Stimulated activated naive CD4-positive, alpha-beta T cell (primary cell): ENCODE measurements around the gene ANKRD34A.
A peak's percentile ranks its signal among the peaks of the same experiment; 100 is the strongest.

Experiments
- DNase-seq, 6 experiments: peaks; one replicate each; lab custom pipeline; 2025; lab: John Stamatoyannopoulos, UW

Gene ANKRD34A

DNA sequence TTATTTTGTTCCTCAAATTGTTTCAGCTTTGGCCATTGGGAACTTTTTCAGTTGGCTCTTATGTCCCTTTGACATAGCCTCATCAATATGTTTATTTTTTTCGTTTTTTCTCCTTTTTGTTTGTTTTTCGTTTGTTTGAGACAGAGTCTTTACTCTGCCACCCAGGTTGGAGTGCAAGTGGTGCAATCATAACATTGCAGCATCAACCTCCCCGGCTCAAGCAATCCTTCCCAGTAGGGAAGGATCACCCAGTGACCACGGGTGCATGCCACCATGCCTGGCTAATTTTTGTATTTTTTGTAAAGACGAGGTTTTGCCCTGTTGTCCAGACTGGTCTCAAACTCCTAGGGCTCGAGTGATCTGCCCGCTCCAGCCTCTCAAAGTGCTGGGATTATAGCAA, 8.2 kb upstream of the ANKRD34A start:
- DNase-seq, result no peak

- DNase-seq, result no peak
Measured at GRCh38 chr1:145967288-145967687, 2.9 kb upstream of the ANKRD34A start.

DNA sequence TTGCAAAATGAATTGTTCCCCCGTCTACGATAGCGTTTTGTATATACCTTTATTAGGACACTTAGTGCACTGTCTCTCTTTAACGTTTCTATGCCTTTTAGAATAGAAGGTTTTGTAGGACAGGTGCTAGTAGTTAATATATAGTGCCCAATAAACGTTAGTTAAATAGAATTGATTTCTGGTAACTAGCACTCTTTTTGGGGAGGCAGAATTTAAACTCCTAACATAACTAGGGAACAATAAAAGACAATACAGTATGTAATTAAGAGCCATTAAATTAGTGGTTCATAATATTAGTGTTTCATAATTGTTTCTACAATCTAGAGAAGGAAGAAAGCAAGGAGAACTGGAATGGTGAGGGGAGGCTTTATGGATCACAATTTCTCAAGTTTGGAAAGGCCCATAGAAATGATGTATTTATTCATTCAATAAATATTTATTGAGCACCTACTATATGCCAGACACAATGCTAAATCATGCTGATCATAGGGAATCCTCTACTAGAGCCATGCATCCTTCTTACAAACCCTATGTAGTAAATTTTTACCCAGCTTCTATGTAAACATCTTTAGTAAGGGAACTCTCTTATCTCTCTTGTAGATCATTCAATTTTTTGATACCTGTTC, 857 bp upstream of the ANKRD34A start:
- no peak for DNase-seq

DNA sequence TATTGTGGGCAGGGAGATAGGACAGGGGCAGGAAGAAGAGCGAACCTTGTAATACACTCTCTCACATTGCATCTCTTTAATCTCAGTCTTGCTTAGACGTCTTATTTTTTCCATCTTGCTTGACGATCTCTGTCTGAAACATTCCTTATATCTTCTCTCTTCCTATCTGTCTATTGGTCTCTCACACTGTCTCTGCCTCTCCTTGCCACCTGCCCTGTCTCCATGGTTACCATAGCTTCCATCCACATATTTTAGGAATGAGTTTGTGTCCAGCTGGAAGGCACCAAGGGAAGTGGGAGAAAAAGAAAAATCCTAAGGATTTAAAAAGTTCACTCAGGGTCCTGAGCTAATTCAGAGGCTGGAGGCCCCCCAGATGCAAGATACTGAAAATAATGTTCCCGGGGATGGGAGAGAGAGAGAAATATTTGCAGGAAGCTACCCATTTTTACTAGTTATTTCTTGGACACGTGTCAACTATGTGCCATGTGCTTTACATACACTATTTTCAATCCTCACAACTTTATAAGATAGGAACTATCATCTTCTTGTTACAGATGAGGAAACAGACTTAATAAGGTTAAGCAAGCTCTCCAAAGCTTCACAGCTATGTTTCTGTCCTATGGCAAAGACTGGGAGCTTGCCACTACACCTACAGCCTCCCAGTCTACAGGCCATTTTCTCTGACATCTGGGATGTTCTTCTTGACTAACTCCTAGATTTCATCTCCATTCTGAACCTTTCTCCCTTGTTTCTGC, 933 bp downstream of the ANKRD34A start:
- DNase-seq, result peak in 1 of 6 experiments; percentile 22

- DNase-seq, result peak in 5 of 6 experiments; percentile 28 to 57 (median 32)
Measured at GRCh38 chr1:145962157-145963102, 1.9 kb downstream of the ANKRD34A start.

GRCh38 chr1:145961425-145962156, 2.8 kb downstream of the ANKRD34A start:
- DNase-seq, result peak in 5 of 6 experiments; percentile 11 to 47 (median 36)

- DNase-seq, result no peak
Measured at GRCh38 chr1:145961109-145961424, 3.3 kb downstream of the ANKRD34A start.

- DNase-seq, result peak; percentile 17 to 68 (median 45)
Measured at GRCh38 chr1:145960468-145961108, 3.8 kb downstream of the ANKRD34A start.

GRCh38 chr1:145959957-145960467, 4.4 kb downstream of the ANKRD34A start:
- no peak for DNase-seq

GRCh38 chr1:145959333-145959732, 5.0 kb downstream of the ANKRD34A start:
- no peak for DNase-seq

DNA sequence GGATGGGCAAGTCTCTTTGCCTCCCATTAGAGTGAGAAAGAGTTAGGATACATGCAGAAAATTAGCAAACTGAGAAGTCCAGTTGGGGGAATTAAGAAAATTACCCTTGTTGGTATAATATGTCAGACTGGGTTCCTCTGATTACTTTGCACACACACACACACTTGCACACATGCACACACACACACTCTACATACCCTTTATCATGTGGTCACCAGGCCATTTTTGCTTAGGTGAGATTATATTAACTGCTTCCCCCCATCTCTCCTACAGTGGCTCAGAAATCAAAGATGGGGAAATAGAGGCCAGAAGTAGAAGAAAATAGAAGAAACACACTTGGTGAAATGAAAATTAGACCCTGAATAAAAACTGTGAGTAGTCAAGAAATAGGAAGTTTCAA, 5.6 kb downstream of the ANKRD34A start:
- DNase-seq, result no peak

- DNase-seq, result peak; percentile 90 to 96 (median 92)
Measured at GRCh38 chr1:145957443-145958319, 6.7 kb downstream of the ANKRD34A start, which contains the start of gene LIX1L. LIX1L (minus strand) TSS chr1:145958017; CDS start chr1:145957927, 90 bp downstream.

- DNase-seq, result peak in 3 of 6 experiments; percentile 16 to 49 (median 25)
Measured at GRCh38 chr1:145956781-145957442, 7.5 kb downstream of the ANKRD34A start.

- no peak for DNase-seq
Measured at GRCh38 chr1:145956361-145956760, 8.0 kb downstream of the ANKRD34A start.

DNA sequence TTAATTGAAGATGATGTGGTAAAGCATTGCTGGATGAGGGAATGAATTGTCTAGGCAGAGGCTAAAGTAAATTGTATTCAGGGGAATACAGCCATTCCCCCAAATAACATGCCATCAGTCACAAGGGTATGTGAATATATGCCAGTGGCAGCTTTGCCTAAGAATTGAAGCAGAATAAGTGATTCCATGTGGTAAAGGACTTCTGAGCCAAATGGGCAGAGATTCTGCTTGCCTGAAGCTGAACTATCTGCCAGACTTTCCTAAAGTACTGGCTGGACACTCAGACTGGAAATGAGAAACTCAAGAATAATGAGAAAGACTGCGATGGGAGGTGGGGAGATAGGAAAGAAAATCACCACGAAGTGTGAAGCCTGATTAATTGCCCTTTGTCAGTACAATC, 8.9 kb downstream of the ANKRD34A start:
- DNase-seq, result no peak

- DNase-seq, result no peak
Measured at GRCh38 chr1:145953861-145954260, 10.5 kb downstream of the ANKRD34A start.

- no peak for DNase-seq
Measured at GRCh38 chr1:145952903-145953302, 11.5 kb downstream of the ANKRD34A start.

DNA sequence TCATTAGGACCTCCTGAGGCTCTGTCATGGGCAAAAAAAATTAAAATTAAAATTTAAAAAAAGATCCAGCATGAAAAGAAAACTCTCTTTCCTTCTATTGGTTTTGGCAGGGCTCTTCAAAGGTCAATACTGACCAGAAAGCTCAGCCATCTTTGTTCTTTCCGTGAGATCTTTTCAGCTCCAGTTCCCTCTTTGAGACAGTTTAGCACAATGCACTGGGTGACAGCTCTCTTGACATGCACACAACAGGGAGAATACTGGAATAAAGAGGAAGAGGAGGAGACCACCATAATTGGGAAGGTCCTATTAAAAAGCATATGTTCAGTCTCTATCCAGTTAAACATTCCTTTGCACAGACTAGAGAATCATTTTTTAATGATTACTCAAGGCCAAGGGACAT, 12.8 kb downstream of the ANKRD34A start:
- no peak for DNase-seq

GRCh38 chr1:145949219-145949618, 15.2 kb downstream of the ANKRD34A start:
- no peak for DNase-seq
